Stimulated activated CD4-positive, alpha-beta T cell treated with anti-CD3 and anti-CD28 coated beads, Interleukin-4, amount 100 ng/mL, for 48 hours (primary cell): ENCODE results near the gene APOM.

Experiments
- DNase-seq, 2 donors: peaks; one replicate each; pipeline ENCODE4 v3.0.0-alpha.2; 2020; ENCODE audit warnings: low read depth in 2 of 2

APOM gene

DNA sequence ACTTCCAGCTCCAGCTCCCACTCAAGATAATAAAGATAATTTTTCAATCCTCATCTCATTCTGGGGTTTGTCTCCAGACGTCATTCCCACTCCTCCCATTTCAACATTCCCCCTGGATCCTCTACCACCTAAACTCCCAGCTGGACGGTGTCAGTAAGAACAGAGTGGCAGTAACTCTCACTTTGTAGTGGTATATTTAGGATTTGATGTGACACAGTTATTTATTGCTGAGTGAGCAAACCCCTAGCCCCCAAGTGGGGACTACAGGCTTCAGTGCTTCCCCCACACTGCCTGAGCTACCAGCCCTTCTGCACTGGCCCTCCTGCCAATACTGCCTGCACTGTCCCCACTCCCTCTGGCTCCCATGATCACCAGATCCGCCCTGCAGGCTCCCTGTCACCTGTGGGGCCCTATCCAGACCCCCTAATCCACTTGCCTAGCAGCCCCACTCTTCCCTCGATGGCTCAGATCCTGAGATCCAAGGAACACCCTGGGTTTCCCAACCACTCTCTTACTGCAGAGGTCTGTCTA lies 2.5 kb downstream of the APOM start:
- DNase-seq, result no peak

DNA sequence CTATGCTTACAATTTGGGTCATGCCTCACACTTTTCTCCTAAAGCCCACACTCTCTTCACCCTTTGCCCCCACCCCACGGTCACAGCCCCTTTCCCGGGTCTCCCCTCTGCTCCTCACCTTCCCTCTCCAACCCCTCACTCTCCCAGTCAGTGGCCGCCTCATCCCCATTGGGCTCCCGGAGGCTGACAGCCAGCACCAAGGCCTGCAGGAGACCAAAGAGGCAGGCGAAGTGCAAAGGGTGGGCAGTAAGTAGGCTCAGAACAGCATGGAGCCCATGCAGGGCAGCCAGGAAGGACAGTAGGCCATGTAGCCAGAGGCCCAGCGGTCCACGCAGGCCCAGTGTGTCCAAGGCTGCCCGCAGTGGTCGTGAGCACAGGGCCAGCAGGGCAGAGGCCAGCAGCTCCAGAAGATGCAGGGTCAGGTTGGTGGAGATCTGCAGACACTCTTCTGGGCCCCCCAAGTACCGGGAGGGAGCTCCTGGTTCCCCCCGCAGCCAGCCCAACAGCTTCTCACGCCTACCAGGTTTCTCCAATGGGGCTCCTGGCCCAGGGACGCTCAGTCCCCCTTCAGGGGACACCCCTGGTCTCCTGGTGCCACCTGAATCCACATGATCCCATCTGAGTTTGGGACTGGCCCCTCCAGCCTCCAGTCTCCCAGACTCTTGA lies 3.4 kb downstream of the APOM start:
- no peak for DNase-seq

DNA sequence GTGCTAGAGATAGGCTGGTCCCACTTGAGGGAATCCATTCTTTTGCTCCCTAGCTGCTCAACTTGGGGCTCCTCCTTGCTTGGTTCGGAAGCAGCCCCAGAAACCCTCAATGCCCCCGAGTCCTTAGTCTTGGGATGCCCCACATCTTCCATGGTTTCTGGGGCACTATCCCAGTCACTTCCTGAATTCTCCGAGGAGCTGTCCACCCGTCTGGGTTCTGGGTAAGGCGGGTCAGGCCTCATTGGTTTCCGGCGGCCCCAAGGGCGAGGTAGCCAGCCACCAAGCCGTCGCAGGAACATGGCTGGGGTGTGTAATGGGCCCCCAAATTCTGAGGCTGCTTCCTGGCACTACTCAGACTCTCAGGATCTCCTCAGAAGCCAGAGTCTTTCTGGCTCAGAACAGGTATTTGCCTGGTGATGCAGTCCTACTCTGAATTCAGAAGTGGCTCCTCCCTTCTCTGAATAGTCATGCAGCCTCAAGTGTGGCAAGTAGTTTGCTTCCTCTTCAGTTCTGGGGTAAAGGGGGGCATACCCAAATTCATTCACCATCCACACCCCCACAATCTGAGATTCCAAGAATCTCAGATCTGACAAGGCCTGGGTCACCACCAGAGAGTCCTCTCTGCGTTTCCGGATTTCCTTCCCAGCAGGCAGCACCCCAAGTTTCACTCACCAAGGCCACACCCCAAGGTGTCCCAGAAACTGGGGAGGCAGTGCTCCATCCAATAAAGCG lies 4.1 kb downstream of the APOM start:
- DNase-seq, result peak in 1 of 2 donors; percentile 34

DNA sequence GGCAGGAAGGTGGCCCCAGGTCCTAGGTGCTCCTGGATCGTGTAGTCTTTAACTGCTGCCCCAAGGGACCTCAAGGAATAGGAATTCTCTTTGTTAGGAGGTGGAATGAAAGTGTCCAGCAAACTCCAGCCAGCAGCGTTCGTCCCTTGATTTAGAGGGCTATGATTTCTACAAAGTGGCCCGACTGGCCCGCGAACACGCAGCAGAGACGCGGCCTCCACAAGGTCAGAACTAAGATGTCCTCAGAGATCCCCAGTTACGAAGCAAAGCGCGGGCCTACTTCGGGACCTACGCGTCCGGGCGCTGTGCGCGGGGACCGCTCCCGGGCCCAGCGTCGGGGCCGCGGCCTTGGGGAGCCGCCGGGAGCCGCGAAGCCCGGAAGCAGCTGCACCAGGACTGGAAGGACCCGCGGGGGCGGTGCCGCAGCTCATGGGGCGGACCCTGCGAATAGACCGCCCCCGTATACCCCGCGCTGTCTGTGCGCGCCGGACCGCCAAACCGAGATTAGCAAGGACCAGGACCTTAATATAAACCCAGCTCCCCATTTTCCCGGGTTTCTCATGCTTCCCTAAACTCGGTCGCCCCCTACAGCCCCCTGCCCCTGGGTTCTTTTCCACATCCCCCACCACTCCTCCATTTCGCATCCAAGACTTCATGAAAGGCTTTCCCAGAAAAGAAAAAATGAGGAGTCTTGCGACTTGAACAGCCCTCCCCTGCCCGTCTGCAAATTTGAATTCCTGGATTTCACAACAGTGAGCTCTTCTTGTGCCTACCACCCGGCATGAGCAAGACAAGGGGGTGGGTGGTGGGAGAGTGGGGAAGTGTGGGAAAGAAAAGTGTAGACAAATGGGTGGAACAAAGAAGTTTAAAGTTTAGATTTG lies 4.9 kb downstream of the APOM start, which contains the start of gene C6orf47:
Gene C6orf47 (minus strand): TSS at position 398 of the 881 bp plus-strand sequence. CDS start 831 bp downstream, outside the sequence.
- DNase-seq, result peak; percentile 54 to 78

DNA sequence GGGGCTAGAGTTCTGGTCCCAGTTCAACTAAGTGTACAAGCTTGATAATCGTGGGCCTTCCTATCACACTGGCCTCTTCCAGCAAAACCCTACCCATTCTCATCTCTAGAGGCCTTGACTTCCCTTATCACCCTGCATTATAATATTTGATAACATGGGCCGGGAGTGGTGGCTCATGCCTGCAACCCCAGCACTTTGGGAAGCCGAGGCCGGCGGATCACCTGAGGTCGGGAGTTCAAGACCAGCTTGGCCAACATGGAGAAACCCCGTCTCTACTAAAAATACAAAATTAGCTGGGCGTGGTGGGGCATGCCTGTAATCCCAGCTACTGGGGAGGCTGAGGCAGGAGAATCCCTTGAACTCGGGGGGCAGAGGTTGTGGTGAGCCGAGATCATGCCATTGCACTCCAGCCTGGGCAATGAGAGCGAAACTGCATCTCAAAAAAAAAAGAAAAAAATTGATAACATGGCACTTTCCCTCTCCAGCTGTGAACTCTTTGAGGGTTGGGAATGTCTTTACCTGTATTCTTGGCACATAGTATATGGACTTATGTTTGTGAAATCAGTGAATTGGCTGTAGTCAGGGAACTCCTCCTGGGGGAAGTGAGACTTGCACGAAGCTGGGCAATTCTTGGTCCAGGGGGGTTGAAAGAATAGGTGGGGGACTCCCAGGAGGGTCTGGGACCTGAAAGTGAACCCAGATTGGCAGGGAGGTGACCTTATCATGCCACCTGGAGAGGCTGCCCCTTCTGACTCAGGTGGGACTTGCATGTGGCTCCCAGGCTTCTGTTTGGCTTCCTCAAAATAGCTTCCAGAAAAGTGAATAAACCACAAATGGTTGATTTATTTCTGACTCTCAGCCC lies 5.8 kb downstream of the APOM start:
- DNase-seq, result no peak

DNA sequence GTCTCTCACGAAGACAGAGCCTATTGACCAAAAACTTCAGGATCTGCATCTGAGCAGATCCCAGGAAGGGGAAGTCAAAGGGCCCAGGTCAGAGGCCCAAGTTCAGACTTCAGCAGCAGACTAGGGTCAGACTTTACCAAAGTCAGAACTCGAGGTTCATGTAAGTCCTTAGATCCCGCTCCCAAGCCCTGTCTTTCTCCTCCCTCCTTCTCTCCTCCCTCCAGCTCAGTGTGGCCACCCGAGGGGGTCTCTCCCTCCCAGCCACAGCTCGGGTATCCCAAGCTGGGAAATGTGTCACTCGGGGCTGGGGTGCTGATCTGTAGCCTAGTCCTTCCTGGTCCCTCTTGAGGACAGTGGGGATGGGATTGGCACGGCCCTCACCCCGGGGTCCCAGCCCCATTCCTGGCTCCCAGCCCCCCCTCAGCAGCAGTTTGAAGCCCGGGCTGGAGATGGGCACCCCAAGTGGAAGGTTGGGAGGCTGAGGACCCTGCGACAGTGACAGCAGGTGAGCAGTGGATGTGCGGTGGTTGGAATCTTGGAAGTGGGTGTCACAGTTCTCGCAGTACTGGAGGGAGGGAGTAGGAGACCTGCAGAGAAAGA lies 6.5 kb downstream of the APOM start:
- no peak for DNase-seq

DNA sequence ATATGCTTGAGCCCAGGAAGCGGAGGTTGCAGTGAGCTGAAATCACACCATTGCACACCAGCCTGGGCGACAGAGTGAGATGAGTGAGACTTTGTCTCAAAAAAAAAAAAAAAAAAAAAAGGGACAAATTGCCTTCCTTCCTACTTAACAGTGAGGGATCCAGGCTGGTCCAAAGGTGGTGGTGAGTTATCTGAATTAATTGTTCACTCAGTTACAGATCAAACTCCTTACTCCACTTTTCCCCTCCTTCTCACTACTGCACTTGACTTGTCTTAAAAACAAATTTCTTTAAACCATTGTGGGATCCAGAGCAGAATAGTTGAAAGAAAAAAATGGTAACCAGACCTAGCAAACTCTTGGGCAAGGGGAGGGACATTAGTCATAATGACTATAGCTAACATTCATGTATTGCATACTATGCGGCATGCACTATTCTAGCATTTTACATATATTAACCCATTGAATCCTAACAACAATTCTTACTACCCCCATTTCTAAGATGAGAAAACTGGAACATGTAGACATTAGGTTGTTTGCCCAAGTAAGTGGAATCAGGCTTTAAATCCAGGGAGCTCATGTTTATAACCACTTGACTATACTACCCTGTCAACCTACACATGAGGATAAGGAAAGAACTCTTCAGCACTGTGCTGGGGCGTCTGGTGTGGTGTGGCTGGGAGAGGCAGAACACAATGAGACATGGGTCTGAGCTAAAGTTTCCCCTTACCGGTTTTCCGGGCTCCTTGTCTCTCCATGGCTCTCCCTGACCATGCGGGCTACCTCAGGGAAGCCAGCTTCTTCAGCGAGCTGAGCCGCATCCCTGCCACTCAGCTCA lies 7.6 kb downstream of the APOM start:
- no peak for DNase-seq

DNA sequence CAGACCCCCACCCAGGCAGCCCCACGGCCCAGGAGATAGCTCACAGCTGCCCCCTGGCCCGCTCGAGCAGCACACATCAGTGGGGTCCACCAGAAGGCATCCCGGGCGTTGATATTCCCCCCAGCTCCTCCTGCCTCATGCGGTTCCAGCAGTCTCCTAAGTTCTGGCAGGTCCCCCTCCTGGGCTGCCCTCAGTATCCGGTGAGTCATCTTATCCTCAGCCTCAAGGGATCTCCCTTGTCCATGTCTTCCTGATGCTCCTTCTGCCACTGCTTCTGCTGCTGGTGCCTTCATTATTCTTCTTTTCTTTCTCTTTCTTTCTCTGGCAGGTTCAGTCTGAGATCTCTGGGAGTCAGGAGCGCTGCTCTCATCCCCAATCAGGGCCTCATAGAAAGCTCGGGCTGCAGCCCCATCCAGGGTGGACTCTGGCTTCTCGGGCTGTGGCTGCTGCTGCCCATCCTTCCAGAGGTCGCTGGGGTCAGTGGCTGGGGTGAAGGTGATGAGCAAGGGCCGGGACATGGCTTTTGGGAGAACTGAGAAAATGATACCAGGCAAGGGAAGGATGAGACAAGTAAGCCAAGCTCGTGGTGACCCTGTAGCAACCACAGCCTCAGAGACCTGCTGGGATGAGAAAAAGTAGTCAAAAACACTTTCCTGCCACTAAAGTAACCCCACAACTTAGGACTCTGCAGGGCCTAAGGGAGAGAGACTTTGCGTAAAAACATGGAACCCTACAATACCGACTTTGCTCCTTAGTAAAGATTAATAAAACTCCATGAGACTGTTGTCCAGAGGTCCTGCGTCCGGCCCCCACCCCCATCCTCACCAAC lies 8.5 kb downstream of the APOM start:
- no peak for DNase-seq

DNA sequence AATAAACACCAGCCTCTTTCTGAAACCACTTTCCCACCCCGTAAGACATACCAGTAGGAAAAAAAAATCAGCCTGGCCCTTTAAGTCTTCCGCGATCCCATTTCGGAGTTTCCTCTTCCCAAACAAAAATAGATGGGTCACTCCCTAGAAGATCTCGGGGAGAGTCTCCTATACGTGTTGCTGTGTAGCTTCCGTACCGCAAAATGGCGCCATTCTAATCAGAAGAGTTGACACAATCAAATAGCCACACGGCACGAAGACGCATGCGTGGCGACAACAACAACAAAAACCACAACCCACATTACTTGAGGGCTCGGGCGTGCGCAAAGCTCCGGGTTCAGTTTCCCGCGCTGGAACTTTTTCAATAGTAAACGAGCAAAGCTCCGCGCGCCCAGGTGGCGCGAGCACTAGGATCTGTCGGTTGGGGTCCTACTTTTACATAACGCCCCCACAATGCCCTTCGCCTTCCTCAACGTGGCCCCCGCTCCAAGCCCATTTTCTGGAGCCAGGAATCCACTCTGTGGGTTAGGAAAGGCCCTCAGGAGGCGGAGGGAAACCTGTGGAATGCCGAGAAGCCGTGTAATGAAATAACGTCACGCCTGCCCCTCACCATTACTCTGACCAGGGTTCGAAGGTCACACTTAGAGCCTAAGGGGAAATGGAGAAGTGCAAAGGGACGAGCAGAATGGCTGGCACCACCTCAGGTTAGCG lies 9.3 kb downstream of the APOM start, which contains the start of gene GPANK1:
Gene GPANK1 (minus strand): TSS at position 208 of the 711 bp plus-strand sequence. CDS start 519 bp downstream, outside the sequence.
- peak; percentile 77 to 84 for DNase-seq

DNA sequence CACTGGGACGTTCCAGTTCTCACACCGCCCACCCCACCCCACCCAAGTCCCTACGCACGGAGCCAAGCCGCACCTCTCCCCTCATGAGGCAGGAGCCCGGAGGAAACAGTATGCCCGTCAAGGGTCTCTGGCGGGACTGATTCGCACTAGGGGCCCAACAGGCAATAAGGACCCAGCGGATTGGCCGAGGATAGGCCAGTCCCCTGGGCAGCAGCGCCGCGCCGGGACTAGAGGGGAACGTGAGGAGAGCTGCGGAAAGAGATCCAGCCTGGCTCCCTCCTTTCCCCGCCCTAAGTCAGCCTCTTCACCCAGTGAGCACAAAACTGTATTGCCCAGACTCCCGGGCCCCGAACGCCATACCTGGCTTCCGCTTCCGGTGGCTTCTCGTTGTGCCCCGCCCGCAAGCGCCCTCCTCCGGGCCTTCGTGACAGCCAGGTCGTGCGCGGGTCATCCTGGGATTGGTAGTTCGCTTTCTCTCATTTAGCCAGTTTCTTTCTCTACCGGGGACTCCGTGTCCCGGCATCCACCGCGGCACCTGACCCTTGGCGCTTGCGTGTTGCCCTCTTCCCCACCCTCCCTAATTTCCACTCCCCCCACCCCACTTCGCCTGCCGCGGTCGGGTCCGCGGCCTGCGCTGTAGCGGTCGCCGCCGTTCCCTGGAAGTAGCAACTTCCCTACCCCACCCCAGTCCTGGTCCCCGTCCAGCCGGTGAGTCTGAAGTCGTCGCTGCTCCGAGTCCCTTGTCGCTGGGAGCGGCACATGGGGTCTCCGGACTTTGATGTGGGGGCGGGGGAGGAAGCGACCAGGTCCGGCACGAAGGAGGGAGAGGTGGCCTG lies 10.0 kb downstream of the APOM start, which contains the start of gene CSNK2B:
Gene CSNK2B (plus strand): TSS at position 580 of the 836 bp plus-strand sequence. CDS start 752 bp downstream, outside the sequence.
- peak; percentile 97 for DNase-seq

DNA sequence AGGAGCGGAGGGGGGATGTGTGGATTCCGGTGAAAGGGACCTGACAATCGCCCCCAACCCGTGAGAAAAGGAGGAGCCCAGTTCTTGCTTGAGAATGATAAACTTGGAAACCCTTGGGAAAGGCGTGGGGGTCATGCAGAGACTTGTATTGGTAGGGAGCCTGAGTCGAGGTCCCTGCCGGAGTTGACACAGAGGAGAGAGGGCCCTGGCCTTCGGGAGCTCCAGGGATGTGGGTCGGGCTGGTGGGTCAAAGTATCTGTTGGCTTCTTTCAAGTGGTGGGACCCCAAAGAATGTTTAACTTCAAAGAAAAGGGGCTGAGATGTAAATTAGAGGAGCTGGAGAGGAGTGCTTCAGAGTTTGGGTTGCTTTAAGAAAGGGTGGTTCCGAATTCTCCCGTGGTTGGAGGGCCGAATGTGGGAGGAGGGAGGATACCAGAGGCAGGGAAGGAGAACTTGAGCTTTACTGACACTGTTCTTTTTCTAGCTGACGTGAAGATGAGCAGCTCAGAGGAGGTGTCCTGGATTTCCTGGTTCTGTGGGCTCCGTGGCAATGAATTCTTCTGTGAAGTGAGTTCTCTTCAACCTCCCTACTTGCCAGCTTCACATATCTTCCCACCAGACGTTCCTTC lies 10.8 kb downstream of the APOM start:
- DNase-seq, result no peak

DNA sequence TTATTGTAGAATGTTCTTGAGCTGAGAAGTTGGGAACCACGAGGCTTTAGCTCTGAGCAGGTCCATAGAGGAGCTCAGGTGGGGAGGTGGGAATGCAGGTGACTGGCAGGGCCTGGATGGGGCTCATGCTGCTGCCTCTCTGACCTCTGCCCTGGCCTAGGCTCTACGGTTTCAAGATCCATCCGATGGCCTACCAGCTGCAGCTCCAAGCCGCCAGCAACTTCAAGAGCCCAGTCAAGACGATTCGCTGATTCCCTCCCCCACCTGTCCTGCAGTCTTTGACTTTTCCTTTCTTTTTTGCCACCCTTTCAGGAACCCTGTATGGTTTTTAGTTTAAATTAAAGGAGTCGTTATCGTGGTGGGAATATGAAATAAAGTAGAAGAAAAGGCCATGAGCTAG lies 14.0 kb downstream of the APOM start, which contains the start of gene LY6G5B:
Gene LY6G5B (plus strand): TSS at position 301 of the 400 bp plus-strand sequence. CDS start 975 bp downstream, outside the sequence.
- no peak for DNase-seq

DNA sequence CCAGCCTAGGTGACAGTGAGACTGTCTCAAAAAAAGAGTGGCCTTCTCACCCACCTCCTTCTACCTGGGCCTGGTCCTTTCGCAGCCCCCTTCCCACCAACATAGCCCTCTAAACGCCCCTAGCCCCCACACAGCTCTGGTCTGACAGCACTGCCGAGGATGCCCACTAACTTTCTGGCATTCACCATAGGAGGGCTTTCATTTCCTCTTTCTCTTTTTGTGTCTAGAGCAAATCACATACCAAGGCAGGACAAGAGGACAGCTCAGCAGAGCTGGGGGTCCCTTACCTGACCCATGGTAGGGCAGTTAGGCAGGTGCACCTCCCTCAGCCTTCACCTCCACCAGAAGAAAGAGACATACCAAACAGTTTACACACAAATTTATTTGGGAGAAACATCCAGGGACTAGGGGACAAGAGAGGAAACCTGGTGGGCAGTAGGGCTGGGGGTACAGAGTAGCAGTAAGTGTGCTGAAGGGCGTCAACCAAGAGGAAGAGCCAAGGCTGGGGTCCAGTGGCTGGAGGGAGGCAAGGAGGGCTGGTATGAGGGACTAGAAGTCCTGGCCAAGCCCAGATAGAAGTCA lies 20.7 kb downstream of the APOM start:
- DNase-seq, result no peak

DNA sequence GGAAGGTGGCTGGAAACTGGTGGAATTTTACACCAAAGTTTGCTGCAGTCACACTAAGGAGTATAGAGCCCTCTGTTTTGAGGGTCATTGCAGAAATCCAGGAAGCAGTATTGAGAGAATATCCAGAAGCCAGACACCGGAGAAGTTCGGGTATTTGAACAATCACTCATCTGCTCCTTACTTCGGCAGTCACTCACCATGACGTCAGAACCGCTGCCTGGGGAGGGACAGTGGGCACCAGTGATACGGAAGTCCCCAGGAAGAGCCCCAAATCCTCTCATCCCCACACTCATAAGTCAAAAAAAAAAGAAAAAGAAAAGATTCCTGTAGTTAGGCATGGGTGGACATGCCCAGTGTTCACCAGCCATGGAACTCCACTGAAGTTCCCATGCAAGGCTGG lies 21.2 kb downstream of the APOM start:
- DNase-seq, result no peak

DNA sequence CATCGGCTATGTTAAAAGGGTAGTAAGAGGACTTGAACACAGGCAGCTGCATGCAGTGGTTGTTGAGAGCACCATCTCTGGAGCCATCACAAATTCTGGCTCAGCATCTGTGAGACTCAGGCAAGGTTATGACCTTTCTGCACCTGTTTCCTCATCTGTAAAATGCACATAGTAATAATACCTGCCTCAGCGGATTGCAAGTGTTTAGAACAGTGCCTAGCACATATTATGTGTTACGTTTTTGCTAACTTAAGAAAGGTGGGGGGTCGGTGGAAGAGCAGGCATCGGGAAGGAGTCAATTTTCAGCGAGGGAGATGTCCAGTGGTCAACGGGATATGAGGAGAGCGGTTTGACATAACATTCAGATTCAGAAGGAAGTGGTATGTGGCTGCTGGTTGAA lies 22.3 kb downstream of the APOM start:
- DNase-seq, result no peak
